GM21619 (cell line): ENCODE results near the gene MLXIPL.
"Not testable (repeated sequence)": the region's sequence is repeated elsewhere in the genome, so short reads cannot be mapped to it uniquely, and the experiment has no call there.

Source experiments
- ATAC-seq: cut with Tn5 transposase; IDR thresholded peaks from one replicate; pipeline ENCODE4 v1.9.1; 2021; ENCODE audit not compliant: unreplicated experiment

The MLXIPL gene

DNA sequence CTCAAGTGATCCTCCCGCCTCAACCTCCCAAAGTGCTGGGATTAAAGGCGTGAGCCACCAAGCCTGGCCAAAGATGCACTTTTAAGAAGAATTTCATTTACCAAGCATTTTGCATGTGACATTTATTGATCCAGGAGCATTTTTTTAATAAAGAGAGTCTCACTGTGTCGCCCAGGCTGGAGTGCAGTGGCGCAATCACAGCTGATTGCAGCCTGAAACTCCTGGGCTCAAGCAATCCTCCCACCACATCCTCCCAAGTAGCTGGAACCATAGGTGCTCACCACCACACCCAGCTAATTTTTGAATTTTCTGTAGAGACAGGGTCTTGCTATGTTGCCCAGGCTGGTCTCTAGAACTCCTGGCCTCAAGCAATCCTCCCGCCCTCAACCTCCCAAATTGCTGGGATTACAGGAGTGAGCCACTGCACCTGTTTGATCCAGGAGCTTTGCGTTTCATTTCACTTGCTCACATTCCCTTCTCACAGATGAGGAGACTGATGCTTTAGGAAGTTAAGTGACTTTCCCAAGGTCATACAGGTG lies 41.6 kb downstream of the MLXIPL start:
- ATAC-seq: no peak

DNA sequence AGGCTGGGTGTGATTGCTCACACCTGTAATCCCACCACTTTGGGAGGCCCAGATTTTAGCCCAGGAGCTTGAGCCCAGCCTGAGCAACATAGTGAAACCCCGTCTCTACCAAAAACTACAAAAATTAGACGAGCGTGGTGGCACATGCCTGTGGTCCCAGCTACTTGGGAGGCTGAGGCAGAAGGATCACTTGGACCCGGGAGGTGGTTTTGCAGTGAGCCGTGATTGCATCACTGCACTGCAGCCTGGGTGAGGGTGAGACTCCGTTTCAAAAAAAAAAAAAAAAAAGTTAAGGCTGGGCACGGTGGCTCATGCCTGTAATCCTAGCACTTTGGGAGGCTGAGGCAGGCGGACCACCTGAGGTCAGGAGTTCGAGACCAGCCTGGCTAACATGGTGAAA lies 43.3 kb downstream of the MLXIPL start:
- not testable (repeated sequence) for ATAC-seq

DNA sequence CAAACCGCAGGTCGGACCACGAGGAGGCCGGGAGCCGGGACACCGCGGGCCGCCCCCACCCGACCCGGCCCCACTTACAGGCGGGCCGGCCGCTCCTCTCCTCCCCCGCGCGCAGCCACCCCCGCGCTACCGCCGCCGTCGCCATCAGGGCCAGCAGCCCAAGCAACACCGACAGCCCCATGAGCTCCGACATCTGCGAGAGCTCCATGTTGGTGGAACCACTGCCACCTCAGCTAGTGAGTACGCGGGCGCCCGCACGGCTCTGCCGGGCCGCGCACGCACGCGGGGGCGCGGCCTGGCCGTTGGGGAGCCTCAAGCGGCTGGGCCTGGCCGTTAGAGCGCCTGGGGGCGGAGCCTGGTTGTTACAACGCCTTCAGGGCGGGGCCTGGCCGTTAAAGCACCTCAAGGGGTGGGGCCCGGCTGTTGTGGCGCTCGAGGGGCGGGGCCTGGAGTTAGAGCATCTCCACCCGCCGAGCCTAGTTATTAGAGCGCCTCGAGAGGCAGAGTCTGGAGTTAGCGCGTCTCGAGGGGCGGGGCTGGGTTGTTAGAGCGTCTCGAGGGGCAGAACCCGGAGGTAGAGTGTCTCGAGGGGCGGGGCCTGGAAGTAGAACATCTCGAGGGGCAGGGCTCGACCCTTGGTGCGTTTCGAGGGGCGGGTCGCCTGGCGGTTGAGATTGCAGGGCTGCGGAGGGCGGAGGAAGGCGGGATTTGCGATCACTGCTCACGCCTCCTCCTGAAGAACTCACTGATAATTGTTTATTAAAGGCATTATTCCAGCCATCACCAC lies 45.8 kb downstream of the MLXIPL start, which contains the start of gene TBL2:
Gene TBL2 (minus strand): TSS at position 238 of the 787 bp plus-strand sequence. CDS start 30 bp downstream, at position 208.
- peak; percentile 85 for ATAC-seq

DNA sequence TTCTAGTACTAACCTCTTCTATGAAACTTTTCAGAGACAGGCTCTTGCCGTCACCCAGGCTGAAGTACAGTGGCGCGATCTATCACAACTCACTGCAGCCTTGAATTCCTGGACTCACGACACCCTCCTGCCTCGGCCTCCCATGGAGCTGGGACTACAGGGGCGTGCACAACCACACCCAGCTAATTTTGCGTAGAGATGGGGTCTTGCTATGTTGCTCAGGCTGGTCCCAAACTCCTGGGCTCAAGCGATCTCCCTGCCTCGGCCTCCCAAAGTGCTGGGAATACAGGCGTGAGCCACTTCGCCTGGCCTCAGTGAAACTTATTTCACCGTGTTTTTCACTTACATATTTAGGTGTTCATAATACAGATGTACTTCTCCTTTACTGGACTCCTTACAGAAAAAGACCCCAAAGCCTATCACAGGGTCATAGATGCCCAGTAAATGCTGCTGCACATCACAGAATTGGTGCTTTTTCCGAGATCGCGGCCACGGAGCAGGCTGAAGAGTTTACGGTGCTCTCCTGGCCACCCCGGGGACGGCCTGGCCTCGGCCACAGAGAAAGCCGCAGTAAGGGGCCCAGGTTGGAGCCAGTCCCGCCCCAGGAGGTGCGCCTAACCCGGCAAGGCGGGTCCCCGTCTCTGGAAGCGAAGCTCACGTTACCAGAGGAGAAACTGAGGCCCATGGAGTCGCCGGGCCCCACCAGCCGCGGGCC lies 46.5 kb downstream of the MLXIPL start:
- ATAC-seq: peak; percentile 10

DNA sequence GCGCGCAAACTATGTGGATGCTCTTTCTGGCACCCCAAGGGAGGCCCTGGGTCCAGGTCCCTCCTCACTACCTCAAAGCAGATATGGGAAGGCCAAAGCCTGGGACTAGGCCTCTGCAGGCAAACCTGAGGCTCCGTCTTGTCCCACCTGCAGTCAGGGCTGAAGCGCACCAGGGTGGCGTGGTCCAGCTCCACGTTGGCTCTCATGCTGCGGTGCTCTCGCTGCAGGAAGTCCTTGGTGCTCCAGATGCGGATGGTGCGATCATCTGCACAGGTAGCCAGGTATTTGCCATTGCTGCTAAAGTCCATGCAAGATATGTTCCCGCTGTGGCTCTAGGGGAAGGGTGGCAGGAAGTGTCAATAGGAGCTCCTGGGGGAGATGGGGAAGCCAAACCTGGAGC lies 50.5 kb downstream of the MLXIPL start:
- ATAC-seq: no peak

DNA sequence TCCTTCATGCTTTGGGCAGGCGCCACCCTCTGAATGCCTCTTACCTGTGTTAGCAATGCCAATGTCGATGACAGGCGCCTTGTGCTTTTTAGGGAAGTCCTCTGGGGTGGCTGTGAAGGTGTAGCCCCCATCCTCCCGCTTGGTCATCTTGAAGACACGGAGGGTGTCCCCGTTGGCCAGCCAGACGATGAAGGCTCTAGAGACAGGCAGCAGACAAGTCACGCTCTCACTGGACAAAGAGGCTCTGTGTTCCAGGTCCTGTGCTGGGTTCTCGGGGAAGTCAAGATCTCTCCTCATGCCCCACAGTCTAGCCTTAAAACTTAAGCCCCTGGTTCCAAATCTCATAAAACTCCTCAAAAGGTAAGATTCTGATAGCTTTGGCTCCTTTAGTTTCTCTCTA lies 51.0 kb downstream of the MLXIPL start:
- no peak for ATAC-seq

DNA sequence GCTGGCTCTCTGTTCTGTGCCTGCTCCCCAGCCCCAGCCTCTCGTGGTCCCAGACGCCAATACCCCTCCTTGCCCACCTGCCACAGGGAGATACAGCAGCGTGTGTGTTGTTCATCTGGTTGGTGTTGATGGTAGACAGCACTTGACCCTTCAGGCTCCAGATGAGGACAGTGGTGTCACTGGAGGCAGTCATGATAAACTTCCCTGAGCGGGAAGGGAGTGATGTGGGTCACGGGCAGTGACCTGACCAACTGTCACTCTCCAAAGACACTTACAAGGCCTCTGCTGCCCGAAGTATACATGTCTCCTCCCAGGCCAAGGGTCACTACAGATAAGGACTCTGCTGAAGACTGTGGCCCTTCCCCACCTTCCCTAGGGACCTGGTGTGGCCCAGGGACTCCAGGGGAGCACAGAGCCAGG lies 51.5 kb downstream of the MLXIPL start:
- ATAC-seq: no peak

DNA sequence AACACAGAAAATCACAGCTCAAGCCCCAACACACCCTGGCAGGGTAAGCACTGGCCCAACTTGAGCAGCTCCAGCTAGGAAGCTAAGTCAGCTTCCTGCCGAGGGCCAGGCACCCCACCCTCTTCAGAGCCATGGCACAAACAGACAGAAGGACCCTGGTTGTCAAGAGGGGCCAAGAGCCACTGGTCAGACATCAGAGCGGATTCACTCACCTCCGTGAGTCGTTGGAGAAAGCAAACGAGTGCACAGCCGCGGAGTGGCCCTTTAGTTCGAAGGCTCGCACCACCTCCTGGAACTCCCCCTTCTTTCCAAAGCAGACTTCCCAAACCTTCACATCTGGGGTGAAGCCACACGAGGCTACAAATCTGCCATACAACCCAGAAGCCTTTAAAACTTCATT lies 53.3 kb downstream of the MLXIPL start:
- ATAC-seq: no peak

DNA sequence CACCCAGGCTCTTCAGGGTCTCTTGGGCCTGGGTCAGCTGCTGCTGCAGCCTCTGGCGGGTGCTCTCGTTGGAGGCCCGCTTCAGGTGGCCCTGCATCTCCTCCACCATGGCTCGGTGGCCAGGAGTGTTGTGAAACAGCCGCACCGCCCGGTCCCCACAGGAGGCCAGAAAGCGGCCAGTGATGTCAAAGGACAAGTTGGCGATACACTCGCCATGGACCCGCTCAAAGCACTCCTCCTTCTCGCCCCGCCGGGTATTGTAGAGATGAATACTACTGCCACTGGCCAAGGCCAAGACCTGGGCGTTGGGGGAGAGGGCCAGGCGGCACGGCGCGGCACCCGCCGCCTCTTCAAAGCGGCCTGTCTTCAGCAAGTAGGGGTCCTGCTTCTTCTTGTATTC lies 53.8 kb downstream of the MLXIPL start:
- no peak for ATAC-seq

DNA sequence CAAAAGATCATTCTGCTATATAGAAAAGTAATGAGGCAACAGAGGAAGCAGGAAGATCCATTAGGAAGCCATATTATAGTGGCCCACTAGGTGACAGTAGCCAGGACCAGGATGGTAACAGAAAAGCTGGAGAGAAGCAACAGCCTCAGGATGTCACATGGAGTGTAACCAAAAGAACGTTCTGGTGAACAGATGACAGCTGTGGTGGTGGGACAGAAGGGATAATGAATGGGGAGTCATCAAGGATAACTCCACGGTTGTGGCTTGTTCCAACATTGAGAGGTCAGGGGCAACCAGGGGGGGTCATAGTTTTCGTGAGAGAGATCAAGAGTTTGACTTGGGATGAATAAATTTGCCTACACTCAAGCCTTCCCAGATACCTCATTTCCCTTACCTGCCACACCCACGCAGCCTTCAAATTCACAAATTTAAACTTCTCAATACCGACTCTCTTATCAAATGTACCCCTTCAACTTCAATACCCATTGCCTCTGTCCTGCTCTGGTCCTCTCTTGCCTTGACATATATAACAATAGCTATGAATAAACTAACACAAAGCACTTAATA lies 55.2 kb downstream of the MLXIPL start:
- ATAC-seq: no peak

DNA sequence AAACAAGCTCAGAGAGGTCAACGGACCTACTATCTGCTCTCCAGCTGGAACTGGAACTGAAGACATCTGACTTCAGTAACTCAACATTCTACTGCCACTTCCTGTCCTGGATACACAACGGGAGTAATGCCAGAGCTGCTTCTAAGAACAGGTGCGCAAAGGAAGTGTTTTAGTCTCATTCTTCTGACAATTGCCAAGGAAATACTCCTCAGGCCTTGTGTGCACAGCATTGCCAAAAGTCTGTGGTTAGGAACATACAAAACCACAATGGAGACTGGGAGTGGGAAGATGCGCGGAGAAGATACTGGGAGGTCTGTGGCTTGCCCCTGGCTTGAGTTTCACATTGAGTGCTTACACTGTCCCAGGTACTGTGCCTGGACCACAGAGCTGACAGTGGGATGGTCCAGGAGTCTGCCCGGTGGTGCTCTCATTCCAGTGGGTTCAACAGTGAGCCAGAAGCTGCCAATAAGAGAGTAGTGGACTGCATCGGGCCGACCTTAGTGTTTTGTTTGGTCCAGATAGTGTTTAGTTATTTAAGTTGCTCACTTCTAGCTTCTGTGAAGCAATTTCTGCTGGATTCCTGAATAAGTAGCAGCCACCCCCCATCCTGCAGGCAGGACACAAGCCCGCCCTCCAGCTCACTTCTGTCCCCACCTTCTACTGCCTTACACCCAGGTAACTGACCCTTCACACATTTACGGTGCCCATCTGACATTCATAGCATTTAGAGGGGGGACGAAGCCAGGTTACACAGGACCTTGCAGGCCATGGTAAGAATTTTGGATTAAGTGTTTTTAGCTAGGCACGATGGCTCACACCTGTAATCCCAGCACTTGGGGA lies 56.3 kb downstream of the MLXIPL start:
- ATAC-seq: no peak

DNA sequence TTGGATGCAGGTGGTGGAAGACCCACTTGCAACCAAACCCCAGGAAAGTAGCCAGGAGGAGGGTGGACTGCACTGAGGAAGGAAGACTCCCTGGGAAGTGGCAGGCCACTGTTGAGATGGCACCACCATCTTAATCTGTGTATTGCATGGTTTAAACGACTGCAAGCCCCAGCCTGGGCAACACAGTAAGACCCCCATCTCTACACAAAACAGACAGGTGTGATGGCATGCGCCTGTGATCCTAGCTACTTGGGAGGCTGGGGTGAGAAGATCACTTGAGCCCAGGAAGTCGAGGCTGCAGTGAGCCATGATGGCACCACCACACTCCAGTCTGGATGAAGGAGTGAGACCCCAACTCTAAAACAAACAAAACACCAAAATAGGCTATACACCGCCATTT lies 57.2 kb downstream of the MLXIPL start:
- ATAC-seq: no peak

DNA sequence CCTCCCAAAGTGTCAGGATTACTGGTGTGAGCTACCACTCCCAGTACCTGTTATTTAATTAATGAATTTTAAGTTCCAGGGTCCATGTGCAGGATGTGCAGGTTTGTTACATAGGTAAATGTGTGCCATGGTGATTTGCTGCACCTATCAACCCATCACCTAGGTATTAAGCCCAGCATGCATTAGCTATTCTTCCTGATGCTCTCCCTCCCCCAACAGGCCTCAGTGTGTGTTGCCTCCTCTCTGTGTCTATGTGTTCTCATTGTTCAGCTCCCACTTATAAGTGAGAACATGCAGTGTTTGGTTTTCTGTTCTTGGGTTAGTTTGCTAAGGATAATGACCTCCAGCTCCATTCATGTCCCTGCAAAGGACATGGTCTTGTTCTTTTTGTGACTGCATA lies 57.9 kb downstream of the MLXIPL start:
- ATAC-seq: not testable (repeated sequence)

DNA sequence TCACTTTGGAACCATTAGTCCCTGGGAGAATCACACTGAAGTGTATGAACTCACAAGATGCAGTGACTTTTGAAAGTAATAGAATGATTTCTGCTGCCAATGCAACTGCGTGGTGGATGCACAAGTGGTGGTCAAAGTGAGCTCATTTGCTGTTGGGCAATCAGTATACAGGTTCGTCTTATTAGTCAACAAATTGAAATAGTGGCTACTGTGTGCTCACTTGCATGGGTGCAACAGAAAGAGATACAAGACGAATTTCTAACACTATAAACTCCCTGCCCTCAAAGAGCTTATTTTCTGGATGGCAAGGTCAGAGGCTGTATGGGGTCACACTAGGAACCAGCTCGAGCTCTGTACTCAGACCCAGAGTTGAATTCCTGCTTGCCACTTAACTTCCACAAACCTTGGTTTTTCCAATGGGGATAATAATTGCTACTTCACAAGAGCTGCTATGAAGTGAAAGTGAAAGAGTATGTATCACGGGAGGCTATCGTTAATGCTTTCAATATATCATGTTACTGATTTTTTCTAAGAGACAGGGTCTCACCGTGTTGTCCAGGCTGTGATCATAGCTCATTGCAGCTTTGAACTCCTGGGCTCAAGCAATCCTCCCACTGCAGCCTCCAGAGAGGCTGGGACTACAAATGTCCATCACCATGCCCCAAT lies 58.5 kb downstream of the MLXIPL start:
- no peak for ATAC-seq

DNA sequence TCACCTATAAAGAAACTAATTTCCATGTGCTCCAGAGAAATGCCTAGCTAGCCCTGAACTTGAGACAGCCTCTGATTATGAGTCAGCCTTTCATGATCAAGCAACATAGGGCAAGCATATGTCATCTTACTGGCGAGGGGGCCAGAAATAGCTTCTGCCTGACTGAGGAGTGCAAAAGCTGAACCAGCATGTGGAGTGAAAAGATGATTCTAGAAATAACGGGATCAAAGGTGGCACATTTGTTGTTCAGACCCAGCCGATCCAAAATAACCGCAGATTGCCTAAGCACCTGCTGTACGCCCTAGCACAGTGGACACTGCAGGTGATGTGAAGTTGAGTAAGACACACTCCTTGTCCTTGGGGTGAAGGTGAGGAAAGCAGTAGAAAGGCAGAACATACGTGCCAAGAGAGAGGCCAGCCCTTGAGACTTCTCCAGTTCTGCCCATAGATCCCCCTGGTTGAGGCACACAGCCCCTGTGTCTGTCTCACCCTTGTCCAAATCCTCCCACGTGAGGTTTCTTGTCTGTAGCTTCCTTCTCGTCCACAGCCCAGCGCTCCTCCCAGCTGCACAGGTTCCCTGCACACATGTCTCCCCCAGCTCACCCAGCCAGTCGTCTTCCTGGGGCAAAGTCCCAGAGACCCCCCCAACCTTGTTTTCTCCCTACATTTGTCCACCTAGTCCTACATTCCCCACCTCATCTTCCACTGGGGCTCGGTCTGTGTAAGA lies 64.0 kb downstream of the MLXIPL start:
- ATAC-seq: no peak

DNA sequence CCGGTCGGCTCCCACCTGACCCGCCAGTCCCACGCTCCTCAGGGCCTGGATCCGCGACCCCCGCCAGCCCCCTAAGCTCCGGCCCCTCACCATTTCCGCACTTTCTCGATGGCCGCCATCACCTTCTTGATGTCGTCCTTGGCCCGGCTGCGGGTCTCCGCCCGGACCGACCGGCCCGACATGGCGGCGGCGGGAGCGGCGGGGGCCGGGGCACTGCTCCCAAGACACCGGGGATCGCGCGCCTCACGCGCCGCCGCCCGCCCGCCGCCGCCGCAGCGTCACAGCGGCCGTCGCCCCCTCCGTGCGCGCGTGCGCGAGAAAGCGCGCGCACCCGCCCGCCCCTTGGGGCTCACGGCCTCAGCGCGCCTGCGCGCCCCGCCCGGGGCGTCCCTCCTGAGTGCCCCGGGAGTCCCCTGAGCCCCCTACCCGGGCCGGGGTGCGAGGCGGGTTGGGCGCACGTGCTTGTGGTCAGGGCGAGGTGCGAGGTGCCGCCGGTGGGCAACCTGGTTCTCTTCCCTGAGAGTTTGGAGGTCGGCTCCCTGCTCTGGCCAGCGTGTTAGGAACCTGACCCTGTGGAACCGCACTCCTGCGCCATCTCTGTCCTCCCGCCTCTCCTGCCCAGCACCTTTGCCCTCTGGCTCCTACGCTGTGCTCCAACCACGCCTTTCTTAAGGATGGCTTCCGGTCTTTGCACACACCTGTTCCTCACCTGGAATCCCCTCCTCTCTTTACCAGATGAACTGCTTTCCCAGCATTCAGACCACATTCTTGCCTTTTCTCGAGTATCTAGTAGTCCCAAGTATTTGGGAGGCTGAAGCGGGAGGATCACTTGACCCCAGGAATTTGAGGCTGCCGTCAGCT lies 66.7 kb downstream of the MLXIPL start, which contains the start of gene BCL7B:
Gene BCL7B (minus strand): TSS at position 294 of the 861 bp plus-strand sequence. CDS start 112 bp downstream, at position 182.
- ATAC-seq: peak; percentile 34

DNA sequence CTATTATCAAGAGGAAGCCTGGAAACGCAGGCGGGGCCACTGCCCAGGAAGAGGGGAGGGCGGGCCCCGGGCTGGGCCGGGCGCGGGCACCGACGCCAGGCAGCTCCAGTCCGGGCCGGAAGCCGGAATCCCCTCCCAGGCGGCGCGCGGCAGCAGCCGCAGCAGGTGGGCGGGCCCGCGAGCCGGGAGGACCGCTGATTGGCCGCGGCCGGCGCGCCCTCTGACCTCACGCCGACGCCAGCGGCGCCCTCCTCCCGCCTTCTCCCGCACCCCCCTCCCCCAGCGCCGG lies 67.3 kb downstream of the MLXIPL start:
- peak; percentile 90 for ATAC-seq

DNA sequence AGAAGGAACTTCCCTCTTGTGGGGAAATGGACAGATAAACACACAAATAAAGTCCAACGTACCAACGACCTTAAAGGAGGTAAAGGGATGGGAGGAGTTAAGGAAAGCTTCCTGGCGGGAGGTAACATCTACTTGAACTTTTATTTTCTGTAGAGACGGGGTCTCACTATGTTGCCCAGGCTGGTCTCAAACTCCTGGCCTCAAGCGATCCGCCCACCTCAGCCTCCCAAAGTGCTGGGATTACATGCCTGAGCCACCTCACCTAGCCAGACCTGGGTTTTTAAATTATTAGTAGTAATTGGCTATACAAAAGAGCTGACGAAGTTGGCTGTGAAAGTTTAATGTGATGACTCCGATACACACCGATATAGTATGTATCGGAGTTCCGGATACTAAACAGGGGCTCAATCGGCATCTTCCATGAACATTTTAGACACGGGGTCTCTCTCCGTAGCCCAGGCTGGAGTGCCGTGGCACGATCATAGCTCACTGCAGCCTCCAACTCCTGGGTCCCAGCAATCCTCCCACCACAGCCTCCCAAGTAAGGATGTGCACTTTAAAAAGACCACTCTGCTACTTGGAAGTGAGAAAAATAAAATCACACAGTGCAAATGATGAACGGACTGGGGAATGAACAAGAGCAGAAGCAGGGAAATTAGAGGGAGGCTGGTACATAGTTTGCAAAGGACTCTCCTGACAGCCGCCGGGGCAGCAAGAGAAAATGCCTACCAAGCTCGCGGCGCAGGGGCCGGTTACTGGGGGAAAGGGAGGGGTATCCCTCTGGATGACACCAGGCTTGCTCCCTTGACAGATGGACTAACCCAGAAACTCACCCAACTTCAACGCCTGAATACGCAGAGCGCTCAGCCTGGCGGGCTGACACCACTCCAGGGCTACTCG lies 67.9 kb downstream of the MLXIPL start:
- no peak for ATAC-seq
